Ectodermal cell (in vitro differentiated cells): ENCODE results near the gene GAST.

ENCODE experiments used
- H3K27ac ChIP-seq: 2 replicates; pipeline ENCODE4 v1.7.0; 2013; ENCODE audit warnings: mild to moderate bottlenecking, low read depth, low read length; ENCODE audit not compliant: insufficient read depth, poor library complexity, severe bottlenecking
- H3K27me3 ChIP-seq: 2 replicates; pipeline ENCODE4 v1.7.0; 2013; ENCODE audit warnings: mild to moderate bottlenecking, low read length; ENCODE audit not compliant: insufficient read depth, control insufficient read depth, poor library complexity, severe bottlenecking
- H3K36me3 ChIP-seq: one replicate; pipeline ENCODE4 v1.7.0; 2013; ENCODE audit warnings: low read length; ENCODE audit not compliant: control insufficient read depth, insufficient read depth
- H3K4me1 ChIP-seq: one replicate; pipeline ENCODE4 v1.7.0; 2013; ENCODE audit warnings: low read length; ENCODE audit not compliant: control insufficient read depth, insufficient read depth
- H3K4me3 ChIP-seq: 2 replicates; pipeline ENCODE4 v1.7.0; 2013; ENCODE audit warnings: low read depth, low read length, control low read depth; ENCODE audit not compliant: insufficient read depth
- H3K9me3 ChIP-seq: 2 replicates; pipeline ENCODE4 v1.7.0; 2013; ENCODE audit warnings: mild to moderate bottlenecking, low read length, moderate library complexity; ENCODE audit not compliant: control insufficient read depth
- WGBS, 2 experiments: methylation state at CpG; one replicate each; pipeline ENCODE4 v1.1.7; 2013; ENCODE audit warnings: missing lambda C conversion rate in 2 of 2; 5-methylcytosine and 5-hydroxymethylcytosine counted together

Gene GAST

GRCh38 chr17:41740506-41740905 lies 28.4 kb downstream of the GAST start:
- Histone ChIP-seq H3K27ac (no peak overlapping the region), H3K4me3 (no peak overlapping the region), H3K36me3 (no peaks in the 10 kb centered on the region), H3K9me3 (no peaks in the 10 kb centered on the region), H3K4me1 (no peaks in the 10 kb centered on the region), H3K27me3 (peaks cover 24% of the 10 kb centered on the region)
- 93 to 96% methylated on average over 5 of the region's 5 CpGs for WGBS, 2 experiments

GRCh38 chr17:41741709-41742108 lies 29.6 kb downstream of the GAST start:
- Histone ChIP-seq H3K36me3 (no peaks in the 10 kb centered on the region), H3K27ac (no peak overlapping the region), H3K4me1 (no peaks in the 10 kb centered on the region), H3K4me3 (no peak overlapping the region), H3K9me3 (no peaks in the 10 kb centered on the region), H3K27me3 (peaks cover 12% of the 10 kb centered on the region)
- WGBS, 2 experiments, result 84% methylated on average over 9 of the region's 9 CpGs

- Histone ChIP-seq H3K27me3 (no peaks in the 10 kb centered on the region), H3K4me1 (no peaks in the 10 kb centered on the region), H3K27ac (no peak overlapping the region), H3K9me3 (no peaks in the 10 kb centered on the region), H3K4me3 (no peak overlapping the region), H3K36me3 (no peaks in the 10 kb centered on the region)
- WGBS, 2 experiments, result 93 to 94% methylated on average over 6 of the region's 6 CpGs
Measured at GRCh38 chr17:41748275-41748674, 36.1 kb downstream of the GAST start.

GRCh38 chr17:41750862-41751261 lies 38.7 kb downstream of the GAST start:
- no peaks in the 10 kb centered on the region for H3K27me3 ChIP-seq
- H3K4me3 ChIP-seq, result no peak overlapping the region
- H3K27ac ChIP-seq, result no peak overlapping the region
- 87 to 91% methylated on average over 4 of the region's 4 CpGs for WGBS, 2 experiments
- no peaks in the 10 kb centered on the region for H3K4me1 ChIP-seq
- peaks cover 5% of the 10 kb centered on the region for H3K36me3 ChIP-seq
- no peaks in the 10 kb centered on the region for H3K9me3 ChIP-seq

- Histone ChIP-seq H3K4me1 (no peaks in the 10 kb centered on the region), H3K27me3 (no peaks in the 10 kb centered on the region), H3K36me3 (peaks cover 5% of the 10 kb centered on the region), H3K4me3 (no peak overlapping the region), H3K9me3 (no peaks in the 10 kb centered on the region), H3K27ac (no peak overlapping the region)
- 61 to 64% methylated on average over 3 of the region's 3 CpGs for WGBS, 2 experiments
Measured at GRCh38 chr17:41751288-41751687, 39.2 kb downstream of the GAST start.

- WGBS, 2 experiments, result 82 to 83% methylated on average over 12 of the region's 12 CpGs
- Histone ChIP-seq H3K27me3 (no peaks in the 10 kb centered on the region), H3K27ac (no peak overlapping the region), H3K4me3 (no peak overlapping the region), H3K4me1 (no peaks in the 10 kb centered on the region), H3K9me3 (no peaks in the 10 kb centered on the region), H3K36me3 (peaks cover 22% of the 10 kb centered on the region)
Measured at GRCh38 chr17:41754066-41754465, 41.9 kb downstream of the GAST start.

GRCh38 chr17:41758601-41759000 lies 46.5 kb downstream of the GAST start:
- 94 to 95% methylated on average over 9 of the region's 9 CpGs for WGBS, 2 experiments
- H3K4me3 ChIP-seq, result no peak overlapping the region
- H3K4me1 ChIP-seq, result no peaks in the 10 kb centered on the region
- H3K27me3 ChIP-seq, result no peaks in the 10 kb centered on the region
- H3K27ac ChIP-seq, result no peak overlapping the region
- peaks cover 41% of the 10 kb centered on the region for H3K36me3 ChIP-seq
- no peaks in the 10 kb centered on the region for H3K9me3 ChIP-seq

- Histone ChIP-seq H3K9me3 (no peaks in the 10 kb centered on the region), H3K4me1 (no peaks in the 10 kb centered on the region), H3K36me3 (peaks cover 49% of the 10 kb centered on the region), H3K27ac (no peak overlapping the region), H3K27me3 (no peaks in the 10 kb centered on the region), H3K4me3 (no peak overlapping the region)
- 97% methylated on average over 6 of the region's 6 CpGs for WGBS, 2 experiments
Measured at GRCh38 chr17:41760878-41761277, 48.7 kb downstream of the GAST start.

- Histone ChIP-seq H3K27ac (no peak overlapping the region), H3K36me3 (peaks cover 52% of the 10 kb centered on the region), H3K9me3 (no peaks in the 10 kb centered on the region), H3K4me3 (no peak overlapping the region), H3K27me3 (no peaks in the 10 kb centered on the region), H3K4me1 (no peaks in the 10 kb centered on the region)
- WGBS, 2 experiments, result 94 to 95% methylated on average over 6 of the region's 6 CpGs
Measured at GRCh38 chr17:41762391-41762790, 50.3 kb downstream of the GAST start.

GRCh38 chr17:41762841-41763240 lies 50.7 kb downstream of the GAST start:
- Histone ChIP-seq H3K36me3 (peaks cover 50% of the 10 kb centered on the region), H3K27ac (no peak overlapping the region), H3K4me3 (no peak overlapping the region), H3K4me1 (no peaks in the 10 kb centered on the region), H3K9me3 (no peaks in the 10 kb centered on the region), H3K27me3 (no peaks in the 10 kb centered on the region)
- 96 to 98% methylated on average over 16 of the region's 16 CpGs for WGBS, 2 experiments

- peaks cover 46% of the 10 kb centered on the region for H3K36me3 ChIP-seq
- H3K27me3 ChIP-seq, result no peaks in the 10 kb centered on the region
- no peak overlapping the region for H3K27ac ChIP-seq
- H3K4me3 ChIP-seq, result no peak overlapping the region
- H3K4me1 ChIP-seq, result no peaks in the 10 kb centered on the region
- WGBS, 2 experiments, result 93 to 97% methylated on average over 8 of the region's 8 CpGs
- no peaks in the 10 kb centered on the region for H3K9me3 ChIP-seq
Measured at GRCh38 chr17:41763327-41763726, 51.2 kb downstream of the GAST start.
